Measurements from ENCODE around the gene ALLC. TPM values are rescaled to one million over a fixed set of nuclear protein-coding genes. Genes with fewer than 3 reads are reported as not detected.

ALLC gene
- total RNA-seq, 2 experiments from 2014 or later: not detected

DNA sequence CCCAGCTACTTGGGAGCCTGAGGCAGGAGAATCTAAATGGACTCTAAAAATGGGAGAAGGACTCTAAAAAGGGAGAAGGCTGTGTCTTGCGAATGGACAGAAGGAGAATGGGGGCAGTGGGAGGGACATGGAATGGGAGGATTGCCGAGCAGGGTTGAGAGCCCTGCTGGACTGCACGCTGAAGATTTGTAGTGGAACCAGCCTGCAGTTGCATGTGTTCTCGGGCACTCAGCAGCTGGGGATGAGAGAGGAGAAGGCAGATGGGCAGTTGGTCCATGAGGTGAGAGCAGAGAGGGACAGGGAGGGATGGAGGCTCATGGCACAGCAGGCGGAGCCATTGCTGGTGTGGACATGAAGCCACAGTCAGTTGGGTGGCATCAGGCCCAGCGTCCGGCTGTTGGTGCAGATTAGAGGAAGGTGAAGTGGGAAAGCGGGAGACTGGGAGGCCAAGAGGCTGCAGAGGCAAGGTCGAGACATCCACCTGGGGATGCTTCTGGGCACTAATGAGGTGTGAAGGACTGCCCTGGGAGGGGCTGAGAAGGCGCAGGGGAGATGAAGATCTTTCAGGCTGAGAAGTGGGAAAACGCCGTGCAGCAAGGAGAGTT lies 86.1 kb downstream of the ALLC start:
- ChIA-PET POLR2A (no interaction called here), CTCF (no interaction called here)
- Mint-ChIP-seq H3K27ac (no peak overlapping the region), H3K9me3 (no peaks in the 10 kb centered on the region), H3K4me3 (no peak overlapping the region), H3K36me3 (ENCODE audit: low read depth) (no peaks in the 10 kb centered on the region), H3K4me1 (ENCODE audit: low read depth) (no peaks in the 10 kb centered on the region), H3K27me3 (peaks cover 3% of the 10 kb centered on the region)
- intact Hi-C loops (cut with micrococcal nuclease): no loop called here
- DNase-seq (no peak), ATAC-seq (no peak)
- TF ChIP-seq CTCF (IDR thresholded peaks at IDR 0.05): no peak

- Mint-ChIP-seq H3K4me1 (ENCODE audit: low read depth) (no peaks in the 10 kb centered on the region), H3K27ac (no peak overlapping the region), H3K36me3 (ENCODE audit: low read depth) (no peaks in the 10 kb centered on the region), H3K4me3 (no peak overlapping the region), H3K9me3 (no peaks in the 10 kb centered on the region), H3K27me3 (peaks cover 5% of the 10 kb centered on the region)
- ChIA-PET POLR2A (interaction anchor here (0.6 kb wide), 1 partner anchor 919 kb away, joined by 3 read pairs; no protein-coding TSS in a partner anchor), CTCF (interaction anchor here (1.5 kb wide), 1 partner anchor 35 kb away, joined by 4 read pairs; no protein-coding TSS in a partner anchor)
- intact Hi-C loops (cut with micrococcal nuclease): no loop called here
- TF ChIP-seq CTCF (IDR thresholded peaks at IDR 0.05): no peak
- ATAC-seq (no peak), DNase-seq (no peak)
Measured at GRCh38 chr2:3745920-3746319, 87.9 kb downstream of the ALLC start.

DNA sequence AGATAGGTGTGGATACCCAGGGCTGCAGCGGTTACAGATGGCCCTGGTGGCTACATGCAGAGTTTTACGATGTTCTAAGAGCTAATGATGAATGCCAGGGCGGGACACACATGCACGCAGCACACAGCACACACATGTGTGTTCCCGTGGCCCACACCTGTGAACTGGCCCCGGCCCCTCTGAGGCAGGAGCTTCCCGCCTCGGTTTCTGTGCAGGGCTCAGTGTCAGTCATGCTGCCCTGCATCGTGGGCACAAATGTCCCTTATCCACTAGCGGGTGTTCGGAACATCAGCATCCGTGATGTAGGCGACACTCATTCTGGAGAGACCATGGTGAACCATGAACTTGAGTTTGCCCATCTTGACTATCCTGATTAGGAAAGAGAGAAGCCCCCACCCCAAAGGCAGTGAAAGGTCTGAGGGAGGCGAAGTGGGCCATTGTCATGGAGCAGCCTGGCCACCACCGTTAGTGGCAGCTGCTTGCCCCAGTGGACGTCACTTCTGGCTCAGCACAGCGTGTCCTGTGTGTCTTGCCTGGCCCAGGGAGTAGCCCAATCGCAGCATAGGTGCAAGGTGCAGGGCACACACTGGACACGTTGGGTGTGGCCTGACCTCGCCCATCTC lies 89.1 kb downstream of the ALLC start:
- no peak for TF ChIP-seq CTCF (IDR thresholded peaks at IDR 0.05)
- Mint-ChIP-seq H3K9me3 (no peaks in the 10 kb centered on the region), H3K27me3 (peaks cover 9% of the 10 kb centered on the region), H3K36me3 (ENCODE audit: low read depth) (no peaks in the 10 kb centered on the region), H3K4me1 (ENCODE audit: low read depth) (no peaks in the 10 kb centered on the region), H3K4me3 (no peak overlapping the region), H3K27ac (no peak overlapping the region)
- ChIA-PET POLR2A (no interaction called here), CTCF (no interaction called here)
- DNase-seq (no peak), ATAC-seq (no peak)
- intact Hi-C loops (cut with micrococcal nuclease): no loop called here

DNA sequence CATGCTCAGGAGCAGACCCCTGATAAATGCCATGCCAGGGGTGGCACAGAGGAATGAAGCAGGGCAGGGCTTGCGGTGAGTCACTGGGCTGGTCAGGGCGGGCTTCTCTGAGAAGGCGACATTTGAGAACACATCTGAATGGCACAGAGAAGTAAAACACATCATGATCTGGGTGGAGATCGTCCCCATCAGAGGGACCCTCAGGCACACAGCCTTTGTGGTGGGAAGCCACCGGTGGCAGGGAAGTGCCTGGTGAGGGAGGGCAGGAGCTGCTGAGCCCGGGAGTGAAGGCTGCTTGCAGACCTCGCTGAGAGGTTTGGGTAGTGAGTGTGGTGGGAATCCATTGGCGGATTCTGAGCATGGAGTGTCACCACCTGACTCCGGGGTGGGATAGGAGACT lies 89.8 kb downstream of the ALLC start:
- no peak overlapping the region for H3K4me3 Mint-ChIP-seq
- no peak overlapping the region for H3K27ac Mint-ChIP-seq
- DNase-seq (no peak), ATAC-seq (no peak)
- CTCF ChIA-PET: no interaction called here
- H3K4me1 Mint-ChIP-seq (ENCODE audit: low read depth): no peaks in the 10 kb centered on the region
- peaks cover 7% of the 10 kb centered on the region for H3K27me3 Mint-ChIP-seq
- no peaks in the 10 kb centered on the region for H3K9me3 Mint-ChIP-seq
- no peaks in the 10 kb centered on the region for H3K36me3 Mint-ChIP-seq (ENCODE audit: low read depth)
- no peak for TF ChIP-seq CTCF (IDR thresholded peaks at IDR 0.05)
- POLR2A ChIA-PET: no interaction called here
- intact Hi-C loops (cut with micrococcal nuclease): no loop called here

- TF ChIP-seq CTCF (IDR thresholded peaks at IDR 0.05): no peak
- ChIA-PET CTCF (no interaction called here), POLR2A (interaction anchor here (0.8 kb wide), 1 partner anchor 28 kb away, joined by 3 read pairs; no protein-coding TSS in a partner anchor)
- no peaks in the 10 kb centered on the region for H3K4me1 Mint-ChIP-seq (ENCODE audit: low read depth)
- H3K4me3 Mint-ChIP-seq: no peak overlapping the region
- no peak overlapping the region for H3K27ac Mint-ChIP-seq
- no peaks in the 10 kb centered on the region for H3K9me3 Mint-ChIP-seq
- intact Hi-C loops (cut with micrococcal nuclease): no loop called here
- ATAC-seq (no peak), DNase-seq (no peak)
- no peaks in the 10 kb centered on the region for H3K36me3 Mint-ChIP-seq (ENCODE audit: low read depth)
- H3K27me3 Mint-ChIP-seq: peaks cover 7% of the 10 kb centered on the region
Measured at GRCh38 chr2:3749201-3749600, 91.2 kb downstream of the ALLC start.
